HG03520 (cell line): ENCODE results near the gene LRWD1.
"Not testable (repeated sequence)": the region's sequence is repeated elsewhere in the genome, so short reads cannot be mapped to it uniquely, and the experiment has no call there.

Experiments used
- ATAC-seq: cut with Tn5 transposase; IDR thresholded peaks from one replicate; pipeline ENCODE4 v1.9.1; 2021; ENCODE audit warnings: mild to moderate bottlenecking, moderate library complexity; ENCODE audit not compliant: unreplicated experiment

The LRWD1 gene

DNA sequence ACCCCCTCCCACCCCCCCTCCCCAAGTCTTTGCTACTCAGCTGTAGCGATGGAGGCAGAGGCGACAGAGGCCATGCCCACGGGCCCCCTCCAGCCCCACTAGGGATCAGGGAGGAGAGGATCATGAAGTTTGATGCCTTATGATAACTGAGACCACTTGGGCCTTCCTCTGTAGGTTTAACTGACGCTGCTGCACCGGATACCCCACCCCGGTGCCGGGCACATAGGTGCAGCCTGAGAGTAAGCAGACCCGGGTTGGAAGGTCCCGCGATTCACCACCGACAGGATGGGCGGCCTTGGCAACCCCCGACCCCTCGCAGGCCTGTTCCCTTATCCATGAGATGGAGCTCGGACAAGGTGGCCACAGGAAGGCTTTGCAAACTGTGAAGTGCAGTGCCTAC is 29.2 kb downstream of the LRWD1 start:
- ATAC-seq, result not testable (repeated sequence)

DNA sequence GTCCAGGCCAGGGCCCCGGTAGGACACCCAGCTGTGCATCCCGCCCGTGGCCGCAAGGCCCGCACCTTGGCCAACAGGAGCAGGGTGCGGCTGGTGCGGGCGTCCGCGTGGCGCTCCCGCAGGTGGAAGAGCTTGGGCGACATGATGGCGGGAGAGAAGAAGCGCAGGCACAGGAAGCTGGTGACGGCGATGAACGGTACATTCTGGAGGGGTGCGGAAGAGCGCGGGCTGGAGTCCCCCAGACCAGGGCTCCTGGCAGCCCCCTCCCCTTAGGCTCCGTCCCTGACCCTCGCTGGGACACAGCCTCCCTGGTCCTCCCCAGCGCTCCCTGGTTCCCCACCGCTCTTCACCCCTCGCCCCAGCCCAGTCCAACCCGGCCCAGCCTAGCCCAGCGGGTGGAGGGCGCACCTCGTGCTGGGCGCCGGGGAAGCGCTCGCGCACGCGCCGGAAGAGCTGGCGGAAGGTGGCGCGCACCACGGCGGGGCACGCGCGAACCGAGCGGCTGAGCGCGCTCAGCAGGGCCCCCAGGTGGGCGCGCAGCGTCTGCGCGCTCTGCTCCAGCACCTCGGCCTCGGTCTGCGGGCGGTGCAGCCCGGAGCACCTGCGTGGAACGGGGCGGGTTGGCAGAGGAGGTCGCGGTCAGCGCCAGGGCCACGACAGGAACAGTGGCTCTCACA is 29.8 kb downstream of the LRWD1 start:
- peak; percentile 70 for ATAC-seq

DNA sequence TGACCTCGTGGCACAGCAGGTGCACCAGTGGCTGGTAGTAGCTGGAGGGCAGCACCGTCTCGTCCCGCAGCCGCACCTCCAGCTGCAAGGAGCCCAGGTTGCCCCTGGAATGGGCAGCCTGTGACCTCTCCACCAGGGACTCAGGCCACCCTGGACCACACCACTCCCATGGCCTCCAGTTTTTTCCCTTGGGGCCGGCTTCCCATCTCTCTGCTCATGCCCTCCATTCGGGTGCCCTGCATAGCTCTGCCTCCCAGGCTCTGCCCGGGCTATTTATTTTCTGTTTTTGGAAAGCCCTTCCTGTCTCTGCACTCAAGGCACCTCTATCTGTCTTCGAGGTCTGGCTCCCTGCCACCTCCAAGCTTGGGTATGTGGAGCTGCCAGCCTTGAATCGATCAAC is 32.1 kb downstream of the LRWD1 start:
- ATAC-seq, result not testable (repeated sequence)

DNA sequence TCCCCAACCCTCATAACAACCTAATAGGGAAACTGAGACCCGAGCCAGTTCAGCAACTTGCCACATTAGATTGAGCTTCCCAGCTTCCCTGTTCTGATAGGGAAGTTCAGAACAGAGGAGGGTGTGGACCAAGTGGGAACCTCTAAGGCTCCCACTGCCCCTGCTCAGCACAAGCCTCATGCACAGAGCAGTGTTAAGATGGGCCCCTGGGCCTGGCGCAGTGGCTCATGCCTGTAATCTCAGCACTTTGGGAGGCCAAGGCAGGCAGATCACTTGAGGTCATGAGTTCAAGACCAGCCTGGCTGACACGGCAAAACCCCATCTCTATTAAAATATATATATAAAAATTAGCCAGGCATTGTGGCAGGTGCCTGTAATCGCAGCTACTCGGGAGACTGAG is 32.5 kb downstream of the LRWD1 start:
- ATAC-seq, result not testable (repeated sequence)

DNA sequence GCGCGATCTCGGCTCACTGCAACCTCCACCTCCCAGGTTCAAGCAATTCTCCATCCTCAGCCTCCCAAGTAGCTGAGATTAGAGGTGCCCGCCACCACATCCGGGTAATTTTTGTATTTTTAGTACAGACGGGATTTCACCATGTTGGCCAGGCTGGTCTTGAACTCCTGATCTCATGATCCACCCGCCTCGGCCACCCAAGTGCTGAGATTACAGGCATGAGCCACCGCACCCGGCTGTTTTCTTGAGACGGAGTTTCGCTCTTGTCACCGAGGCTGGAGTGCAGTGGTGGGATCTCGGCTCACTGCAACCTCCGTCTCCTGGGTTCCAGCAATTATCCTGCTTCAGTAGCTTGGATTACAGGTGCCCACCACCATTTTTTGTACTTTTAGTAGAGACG is 33.5 kb downstream of the LRWD1 start:
- not testable (repeated sequence) for ATAC-seq

DNA sequence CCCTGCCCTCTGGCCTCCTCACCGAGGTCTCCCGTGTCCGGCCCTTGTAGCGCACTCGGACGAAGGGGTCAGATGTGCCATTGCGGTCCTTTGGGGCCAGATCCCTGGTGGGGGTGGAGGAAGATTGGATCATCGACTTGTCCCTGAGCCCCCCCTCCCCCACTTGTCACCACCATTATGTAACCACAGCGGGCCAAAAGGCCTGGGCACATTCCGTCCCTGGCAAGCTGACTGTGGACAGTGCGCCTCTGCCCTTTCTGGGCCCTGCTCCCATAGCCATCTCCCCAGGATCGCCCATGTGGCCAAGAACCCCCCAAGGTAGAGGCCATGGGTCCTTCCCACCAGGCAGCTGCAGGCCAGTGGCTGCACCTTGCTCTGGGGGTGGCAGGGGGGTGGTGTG is 38.4 kb downstream of the LRWD1 start:
- not testable (repeated sequence) for ATAC-seq

DNA sequence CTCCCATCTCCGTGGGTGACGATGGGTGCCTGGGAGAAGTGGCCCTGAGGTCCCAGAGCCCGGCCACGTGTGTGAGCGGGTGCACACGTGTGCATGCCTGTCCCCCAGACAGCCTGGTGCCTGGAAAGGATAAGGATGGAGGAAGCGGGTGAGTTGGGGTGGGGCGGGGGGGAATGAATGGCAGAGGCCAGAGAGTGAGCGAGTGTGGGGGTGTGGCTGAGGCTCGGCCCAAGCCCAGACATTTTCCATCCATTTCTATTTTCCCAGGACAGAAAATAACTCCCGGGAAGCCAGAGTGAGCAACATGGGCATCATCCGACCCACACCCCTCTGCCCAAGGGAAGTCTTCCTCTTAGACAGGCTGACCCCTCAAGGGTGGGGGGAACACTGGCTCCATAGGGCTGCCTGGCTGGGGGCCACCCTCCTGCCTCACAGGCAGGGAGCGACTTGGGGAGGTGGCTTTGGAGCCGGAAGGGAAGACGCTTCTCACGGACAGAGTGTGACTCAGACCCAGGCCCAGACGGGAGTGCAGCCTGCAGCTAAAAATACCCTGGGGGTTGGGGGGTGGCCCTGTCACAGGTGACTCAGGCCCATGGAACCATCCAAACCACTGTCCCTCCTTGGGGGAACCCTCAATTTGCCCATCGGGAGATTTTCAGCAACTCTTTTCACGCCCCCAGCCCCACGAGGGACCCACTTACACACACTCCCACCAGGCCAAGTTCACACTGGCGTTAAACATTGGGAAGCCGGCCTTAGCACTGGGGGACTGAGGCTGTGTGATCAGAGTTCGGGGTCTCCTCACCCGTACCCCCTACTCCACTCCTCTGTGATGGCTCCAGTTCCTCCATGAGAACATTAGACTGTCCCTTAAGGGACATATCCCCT is 40.8 kb downstream of the LRWD1 start:
- ATAC-seq, result not testable (repeated sequence)

DNA sequence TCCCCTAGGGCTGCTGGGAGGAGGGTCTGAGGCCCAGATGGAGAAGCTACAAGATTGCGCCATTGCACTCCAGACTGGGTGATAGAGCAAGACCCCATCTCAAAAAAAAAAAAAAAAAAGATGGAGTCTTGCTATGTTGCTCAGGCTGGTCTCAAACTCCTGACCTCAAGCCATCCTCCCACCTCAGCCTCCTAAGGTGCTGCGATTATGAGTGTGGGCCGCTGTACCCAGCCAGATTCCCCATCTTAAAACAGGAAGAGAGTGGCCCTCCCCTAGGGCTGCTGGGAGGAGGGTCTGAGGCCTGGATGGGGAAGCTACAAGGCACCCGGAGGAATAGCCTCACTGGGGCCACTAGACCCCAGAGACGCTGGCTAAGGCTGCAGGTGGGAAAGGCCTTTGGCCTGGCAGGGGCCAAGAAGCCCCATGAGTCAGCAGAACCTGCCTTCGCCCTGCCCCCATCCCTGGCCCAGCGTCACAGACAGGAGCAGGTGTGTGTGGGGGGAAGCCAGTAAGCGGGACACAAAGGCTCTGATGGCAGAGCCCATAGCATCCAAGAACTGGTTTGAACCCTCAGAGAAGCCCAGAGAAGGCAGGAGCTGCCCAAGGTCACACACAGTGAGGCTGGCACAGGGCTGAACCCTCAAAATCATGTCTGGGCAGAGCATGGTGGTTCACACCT is 42.8 kb downstream of the LRWD1 start:
- ATAC-seq, result not testable (repeated sequence)

DNA sequence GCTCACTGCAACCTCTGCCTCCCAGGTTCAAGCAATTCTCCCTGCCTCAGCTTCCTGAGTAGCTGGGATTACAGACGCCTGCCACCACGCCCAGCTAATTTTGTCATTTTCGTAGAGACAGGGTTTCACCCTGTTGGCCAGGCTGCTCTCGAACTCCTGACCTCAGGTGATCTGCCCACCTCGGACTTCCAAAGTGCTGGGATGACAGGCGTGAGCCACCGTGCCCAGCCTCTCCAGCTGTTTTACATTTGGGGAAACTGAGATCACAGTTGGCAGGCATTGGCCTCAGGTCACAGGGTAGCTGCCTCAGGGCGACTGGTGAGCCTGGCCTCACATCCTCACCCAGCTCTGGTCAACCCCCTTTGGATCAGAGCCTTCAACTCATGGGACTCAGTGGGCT is 45.8 kb downstream of the LRWD1 start:
- ATAC-seq, result not testable (repeated sequence)

DNA sequence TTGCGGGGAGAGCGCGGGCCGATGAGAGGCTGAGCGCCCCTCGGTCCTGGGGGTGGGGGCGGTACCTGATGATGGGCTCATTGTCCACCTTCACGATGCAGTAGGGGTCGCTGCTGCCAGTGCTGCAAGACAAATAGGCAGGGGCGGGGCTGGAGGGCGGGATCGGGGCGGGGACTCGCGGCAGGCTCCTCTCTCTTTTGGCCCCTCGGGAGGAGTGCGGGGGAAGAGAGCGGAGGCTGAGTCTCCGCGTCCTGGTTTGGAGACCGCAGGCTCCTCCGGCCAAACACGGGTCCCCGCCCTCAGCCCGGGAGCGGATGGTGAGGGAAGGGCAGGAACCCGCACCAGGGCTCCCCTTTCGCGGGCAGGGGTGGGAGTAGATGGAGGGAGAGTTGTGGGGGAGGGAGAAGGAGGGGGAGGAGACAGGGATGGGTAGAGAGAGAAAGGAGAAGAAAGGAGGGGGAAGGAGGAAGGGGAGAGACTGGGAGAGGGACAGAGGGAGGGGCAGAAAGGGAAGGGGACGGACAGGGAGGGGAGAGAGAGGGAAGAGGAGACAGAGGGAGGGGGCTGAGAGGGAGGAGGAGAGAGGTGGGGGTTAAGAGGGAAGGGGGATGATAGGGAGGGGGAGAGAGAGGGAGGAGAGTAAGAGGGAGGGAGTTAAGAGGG is 47.2 kb downstream of the LRWD1 start:
- peak; percentile 35 for ATAC-seq

DNA sequence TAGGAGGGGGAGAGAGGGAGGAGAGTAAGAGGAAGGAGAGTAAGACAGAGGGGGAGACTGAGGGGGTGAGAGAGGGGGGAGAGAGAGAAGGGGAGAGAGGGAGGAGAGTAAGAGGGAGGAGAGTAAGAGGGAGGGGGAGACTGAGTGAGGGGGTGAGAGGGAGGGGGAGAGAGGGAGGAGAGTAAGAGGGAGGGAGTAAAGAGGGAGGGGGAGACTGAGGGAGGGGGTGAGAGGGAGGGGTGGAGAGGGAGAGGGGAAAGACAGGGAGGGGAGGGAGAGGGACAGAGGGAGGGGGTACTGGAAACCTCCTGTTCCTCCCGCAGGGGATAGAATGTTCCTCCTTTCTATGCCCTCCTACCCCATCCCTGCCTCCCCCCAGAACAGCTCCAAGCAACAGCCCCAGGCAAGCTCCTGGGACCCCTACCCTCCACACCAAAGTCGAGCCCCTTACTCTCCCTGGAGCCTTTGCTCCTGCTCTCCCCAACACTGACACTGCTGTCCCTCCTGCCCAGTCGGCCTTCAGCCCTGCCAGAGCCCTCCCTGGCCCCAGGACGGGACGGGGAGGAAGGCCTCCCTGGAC is 47.9 kb downstream of the LRWD1 start:
- not testable (repeated sequence) for ATAC-seq

DNA sequence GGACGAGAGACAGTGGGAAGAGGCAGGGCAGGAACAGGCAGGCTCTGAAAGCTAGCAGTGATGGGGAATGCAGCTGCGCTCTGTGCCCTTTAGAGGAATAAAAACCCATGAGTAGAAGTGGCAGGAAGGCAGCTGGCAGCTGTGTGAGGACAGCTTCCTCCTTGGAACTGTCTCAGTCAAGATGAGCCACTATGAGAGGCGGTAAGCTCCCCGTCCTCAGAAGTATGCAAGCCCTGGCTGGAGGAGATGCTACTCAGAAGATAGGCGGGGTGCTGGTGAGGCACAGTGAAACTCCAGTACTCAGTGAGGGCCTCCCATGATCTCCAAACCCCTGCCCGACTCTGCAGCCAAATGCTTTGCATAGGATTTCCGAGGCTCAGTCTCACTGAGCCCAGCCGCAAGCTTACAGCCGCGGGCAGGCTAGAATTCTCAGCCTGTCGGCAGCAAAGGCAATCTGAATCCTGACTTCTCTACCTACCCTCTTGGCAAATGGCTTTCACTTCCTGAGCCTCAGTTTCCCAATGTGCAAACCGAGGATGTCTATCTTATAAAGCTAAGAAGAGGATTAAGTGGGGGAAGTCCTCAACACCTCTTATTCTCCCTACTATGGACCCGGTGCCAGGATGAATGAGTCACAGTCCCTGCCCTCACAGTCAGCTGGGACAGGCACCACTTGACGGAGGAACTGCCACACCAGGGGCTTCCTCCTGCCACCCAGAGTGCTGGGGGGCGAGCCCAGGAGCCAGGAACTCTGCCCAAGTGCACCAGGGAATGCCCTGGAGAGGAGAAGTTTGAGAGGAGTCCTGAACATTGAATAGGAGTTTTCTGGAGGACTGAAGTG is 50.3 kb downstream of the LRWD1 start:
- ATAC-seq, result peak; percentile 66

DNA sequence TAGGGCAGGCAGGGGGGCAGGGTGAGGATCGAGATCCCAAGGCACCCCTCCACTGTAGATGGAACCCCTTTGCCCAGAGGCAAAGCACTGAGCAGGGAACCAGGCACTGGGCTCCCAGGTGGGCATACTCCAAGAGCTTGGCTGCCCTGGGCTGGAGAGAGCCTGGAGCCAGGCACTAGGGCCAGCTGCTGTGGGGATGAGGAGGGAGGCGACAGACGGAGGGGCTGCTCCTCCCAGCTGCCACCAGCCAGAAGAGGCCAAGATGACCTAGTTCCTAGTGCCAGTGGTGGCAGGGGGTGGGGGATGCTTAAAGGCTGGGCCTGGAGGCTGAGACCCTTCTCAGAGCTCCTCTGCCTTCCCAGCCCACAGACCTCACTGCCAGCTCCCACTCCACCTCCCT is 51.1 kb downstream of the LRWD1 start:
- ATAC-seq, result not testable (repeated sequence)

DNA sequence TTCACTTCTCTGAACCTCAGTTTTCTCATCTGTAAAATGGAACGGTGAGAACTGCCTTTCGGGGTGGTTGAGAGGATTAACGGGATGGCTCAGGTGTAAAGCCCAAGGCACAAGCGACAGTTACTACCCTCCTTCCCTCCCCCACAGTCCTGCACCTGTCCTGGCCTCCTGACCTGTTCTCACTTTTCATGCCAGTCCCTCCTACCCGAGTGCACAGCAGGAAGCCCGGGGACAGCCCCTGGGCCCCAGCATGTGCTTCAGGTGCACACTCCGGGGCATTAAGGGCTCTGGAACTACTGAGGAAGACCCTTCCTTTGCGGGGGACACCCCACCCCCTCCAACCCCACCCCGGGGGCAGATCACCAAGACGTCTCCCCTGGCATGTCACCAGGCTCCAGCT is 52.2 kb downstream of the LRWD1 start:
- ATAC-seq, result not testable (repeated sequence)

DNA sequence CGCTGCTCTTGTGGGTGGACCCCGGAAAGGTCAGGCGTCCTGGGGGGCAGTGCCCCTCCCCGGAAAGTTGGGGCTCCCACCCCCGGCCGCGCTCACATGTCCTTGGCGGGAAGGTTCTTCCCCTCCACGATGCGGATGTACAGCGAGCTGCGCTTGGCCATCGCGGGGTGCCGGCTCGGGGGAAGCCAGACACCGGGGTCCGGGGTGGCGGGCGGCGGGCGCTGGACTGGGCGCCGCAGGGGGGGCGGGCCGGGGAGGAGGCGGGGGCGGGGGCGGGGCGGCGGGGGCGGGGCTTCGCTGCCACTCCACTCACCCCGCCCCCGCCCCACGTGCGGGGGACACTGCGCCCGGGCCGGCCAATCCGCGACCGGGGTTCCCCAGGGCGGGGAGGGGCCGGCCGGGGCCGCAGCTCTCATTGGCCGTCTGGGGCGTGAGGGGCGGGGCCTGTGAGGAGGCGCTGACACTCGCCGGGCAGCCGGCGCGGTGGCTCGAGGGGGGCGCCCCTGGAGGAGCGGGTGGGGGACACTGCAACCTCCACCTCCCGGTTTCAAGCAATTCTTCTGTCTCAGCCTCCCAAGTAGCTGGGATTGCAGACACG is 52.9 kb downstream of the LRWD1 start, which contains the start of gene RASA4B:
RASA4B (minus strand) TSS at position 228 of the 598 bp plus-strand sequence; CDS start at position 161, 67 bp downstream.
- ATAC-seq, result peak; percentile 72

DNA sequence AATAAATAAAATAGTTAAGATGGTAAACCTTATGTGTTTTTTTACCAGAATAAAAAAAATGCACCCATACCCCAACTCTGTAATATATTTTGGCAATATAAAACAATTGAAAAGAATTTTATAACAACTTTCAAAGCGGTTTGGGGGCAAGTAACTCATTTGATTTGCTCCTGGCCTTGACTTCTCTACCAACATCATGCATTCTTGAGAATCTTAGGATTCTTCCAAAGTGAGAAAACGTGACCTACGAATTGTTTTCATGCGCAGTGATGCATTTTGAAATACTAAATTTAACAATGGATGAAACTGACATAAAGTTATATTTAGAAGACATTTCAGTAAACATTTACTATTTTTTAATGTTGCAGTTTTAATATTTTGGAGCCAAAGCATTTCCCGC is 56.0 kb downstream of the LRWD1 start:
- not testable (repeated sequence) for ATAC-seq
